HEK293 (cell line): ENCODE results near the gene LPGAT1.

ENCODE experiments used
- CTCF ChIA-PET: fragments of 350-600 bp; formaldehyde crosslinking; extraction: SDS; loops from one replicate; lab custom pipeline; 2021; ENCODE audit warnings: antibody characterized with exemption; lab: Yijun Ruan, JAX
- POLR2A ChIA-PET: fragments of 300-600 bp; formaldehyde crosslinking; extraction: SDS; loops from one replicate; lab custom pipeline; 2020; ENCODE audit warnings: antibody characterized with exemption, inconsistent platforms; lab: Yijun Ruan, JAX
- H3K27ac ChIP-seq: fragments of 200-500 bp; sonication (Bioruptor generic); 2 replicates; pipeline ENCODE4 v1.5.1; 2014; ENCODE audit warnings: low read depth, low read length, control low read depth, inconsistent platforms; ENCODE audit errors: extremely low read depth
- H3K36me3 ChIP-seq, 2 experiments: fragments of 200-500 bp in 1 of 2; sonication (Bioruptor generic) in 1 of 2; 1 replicate in 1 of 2; 2 replicates in 1 of 2; pipeline ENCODE4 v1.5.1; 2014 to 2017; ENCODE audit warnings: inconsistent platforms in 2 of 2, low read length in 2 of 2; ENCODE audit not compliant: control insufficient read depth in 2 of 2, insufficient read depth in 1 of 2
- H3K4me1 ChIP-seq: fragments of 200-500 bp; sonication (Bioruptor generic); 2 replicates; pipeline ENCODE4 v1.5.1; 2014; ENCODE audit warnings: mild to moderate bottlenecking, low read length, inconsistent platforms; ENCODE audit not compliant: control insufficient read depth, insufficient read depth
- H3K4me3 ChIP-seq: 2 replicates; pipeline ENCODE4 v1.5.1; 2011; ENCODE audit warnings: low read depth, mild to moderate bottlenecking, control low read depth, low read length, moderate library complexity
- H3K9me3 ChIP-seq: fragments of 200-500 bp; sonication (Bioruptor generic); 2 replicates; pipeline ENCODE4 v1.5.1; 2014; ENCODE audit warnings: low read depth, low read length, inconsistent platforms; ENCODE audit not compliant: control insufficient read depth, insufficient read depth
- FEZF1 ChIP-seq: fragments of 450-650 bp; formaldehyde crosslinking; IDR thresholded peaks from 2 replicates; pipeline ENCODE4 v1.5.1; 2016; ENCODE audit warnings: missing biosample characterization, missing genetic modification characterization
- GFI1B ChIP-seq: fragments of 450-650 bp; formaldehyde crosslinking; IDR thresholded peaks from 2 replicates; pipeline ENCODE4 v1.5.1; 2016; ENCODE audit warnings: missing biosample characterization, missing genetic modification characterization
- INSM2 ChIP-seq: fragments of 450-650 bp; formaldehyde crosslinking; IDR thresholded peaks from 2 replicates; pipeline ENCODE4 v1.5.1; 2016; ENCODE audit warnings: missing biosample characterization, missing genetic modification characterization
- MZF1 ChIP-seq: fragments of 450-650 bp; formaldehyde crosslinking; IDR thresholded peaks from 2 replicates; pipeline ENCODE4 v1.5.1; 2017; ENCODE audit warnings: missing biosample characterization, missing genetic modification characterization, borderline replicate concordance
- OSR2 ChIP-seq: fragments of 450-650 bp; formaldehyde crosslinking; IDR thresholded peaks from 2 replicates; pipeline ENCODE4 v1.5.1; 2016; ENCODE audit warnings: missing biosample characterization, missing genetic modification characterization
- YY1 ChIP-seq: fragments of 450-650 bp; formaldehyde crosslinking; IDR thresholded peaks from 2 replicates; pipeline ENCODE4 v1.5.1; 2018; ENCODE audit warnings: missing biosample characterization, missing genetic modification characterization
- ZBTB21 ChIP-seq: fragments of 450-650 bp; formaldehyde crosslinking; IDR thresholded peaks from 2 replicates; pipeline ENCODE4 v1.5.1; 2017; ENCODE audit warnings: missing biosample characterization, missing genetic modification characterization
- ZNF148 ChIP-seq: fragments of 450-650 bp; formaldehyde crosslinking; IDR thresholded peaks from 2 replicates; pipeline ENCODE4 v1.5.0; 2017; ENCODE audit warnings: missing biosample characterization, missing genetic modification characterization, borderline replicate concordance
- ZNF239 ChIP-seq: fragments of 450-650 bp; formaldehyde crosslinking; IDR thresholded peaks from 2 replicates; pipeline ENCODE4 v1.5.1; 2016; ENCODE audit warnings: missing biosample characterization, missing genetic modification characterization
- ZNF26 ChIP-seq: fragments of 450-650 bp; formaldehyde crosslinking; IDR thresholded peaks from 2 replicates; pipeline ENCODE4 v1.5.1; 2016; ENCODE audit warnings: missing biosample characterization, missing genetic modification characterization
- ZNF302 ChIP-seq: fragments of 450-650 bp; formaldehyde crosslinking; IDR thresholded peaks from 2 replicates; pipeline ENCODE4 v1.5.1; 2016; ENCODE audit warnings: missing biosample characterization, missing genetic modification characterization, low read depth
- ZNF324 ChIP-seq: fragments of 450-650 bp; formaldehyde crosslinking; IDR thresholded peaks from 2 replicates; pipeline ENCODE4 v1.5.1; 2016; ENCODE audit warnings: missing biosample characterization, missing genetic modification characterization
- ZNF335 ChIP-seq: fragments of 450-650 bp; formaldehyde crosslinking; conservative IDR thresholded peaks from 2 replicates; pipeline ENCODE4 v1.5.1; 2016; ENCODE audit warnings: missing biosample characterization, missing genetic modification characterization
- ZNF362 ChIP-seq: fragments of 450-650 bp; formaldehyde crosslinking; IDR thresholded peaks from 2 replicates; pipeline ENCODE4 v1.5.1; 2016; ENCODE audit warnings: missing biosample characterization, missing genetic modification characterization
- ZNF416 ChIP-seq: fragments of 450-650 bp; formaldehyde crosslinking; IDR thresholded peaks from 2 replicates; pipeline ENCODE4 v1.5.1; 2016; ENCODE audit warnings: missing biosample characterization, missing genetic modification characterization
- ZNF426 ChIP-seq: fragments of 450-650 bp; formaldehyde crosslinking; IDR thresholded peaks from 2 replicates; pipeline ENCODE4 v1.5.1; 2017; ENCODE audit warnings: missing biosample characterization, missing genetic modification characterization, mild to moderate bottlenecking, inconsistent platforms, moderate library complexity
- ZNF558 ChIP-seq: fragments of 450-650 bp; formaldehyde crosslinking; IDR thresholded peaks from 2 replicates; pipeline ENCODE4 v1.5.1; 2016; ENCODE audit warnings: missing biosample characterization, missing genetic modification characterization
- ZNF610 ChIP-seq: fragments of 450-650 bp; formaldehyde crosslinking; IDR thresholded peaks from 2 replicates; pipeline ENCODE4 v1.5.1; 2016; ENCODE audit warnings: missing biosample characterization, missing genetic modification characterization, borderline replicate concordance
- ZNF624 ChIP-seq: fragments of 450-650 bp; formaldehyde crosslinking; IDR thresholded peaks from 2 replicates; pipeline ENCODE4 v1.5.1; 2017; ENCODE audit warnings: missing biosample characterization, missing genetic modification characterization
- ZNF626 ChIP-seq: fragments of 450-650 bp; sonication (Bioruptor Pico); formaldehyde crosslinking; IDR thresholded peaks from 2 replicates; pipeline ENCODE4 v1.5.1; 2018; ENCODE audit warnings: missing biosample characterization, missing genetic modification characterization, inconsistent platforms
- ZNF658 ChIP-seq: fragments of 450-650 bp; formaldehyde crosslinking; IDR thresholded peaks from 2 replicates; pipeline ENCODE4; 2016; ENCODE audit warnings: missing biosample characterization, missing genetic modification characterization
- ZNF664 ChIP-seq: fragments of 450-650 bp; formaldehyde crosslinking; IDR thresholded peaks from 2 replicates; pipeline ENCODE4 v1.5.1; 2016; ENCODE audit warnings: missing biosample characterization, missing genetic modification characterization
- ZNF677 ChIP-seq: fragments of 450-650 bp; IDR thresholded peaks from 2 replicates; pipeline ENCODE4 v1.5.0; 2018; ENCODE audit warnings: missing biosample characterization, mild to moderate bottlenecking, missing genetic modification characterization, moderate library complexity
- ZNF791 ChIP-seq: fragments of 450-650 bp; formaldehyde crosslinking; IDR thresholded peaks from 2 replicates; pipeline ENCODE4 v1.5.1; 2016; ENCODE audit warnings: missing biosample characterization, missing genetic modification characterization
- ZSCAN16 ChIP-seq: fragments of 450-650 bp; formaldehyde crosslinking; IDR thresholded peaks from 2 replicates; pipeline ENCODE4 v1.5.1; 2016; ENCODE audit warnings: missing biosample characterization, missing genetic modification characterization
- ZSCAN18 ChIP-seq: fragments of 450-650 bp; formaldehyde crosslinking; IDR thresholded peaks from 2 replicates; pipeline ENCODE4 v1.5.1; 2016; ENCODE audit warnings: missing biosample characterization, missing genetic modification characterization

The LPGAT1 gene

GRCh38 chr1:211811126-211811525 is 19.4 kb downstream of the LPGAT1 start:
- H3K9me3 ChIP-seq = no peaks in the 10 kb centered on the region
- peaks cover 2 to 25% of the 10 kb centered on the region in 2 experiments; a peak in 2 of 3 replicates for H3K36me3 ChIP-seq
- H3K27ac ChIP-seq = no peak overlapping the region
- H3K4me1 ChIP-seq = no peaks in the 10 kb centered on the region
- POLR2A ChIA-PET = no interaction called here
- CTCF ChIA-PET = interaction anchor here (0.8 kb wide), 1 partner anchor 72 kb away, joined by 4 read pairs; no protein-coding TSS in a partner anchor
- no peak overlapping the region for H3K4me3 ChIP-seq
- TF ChIP-seq ZNF416 (no peak), ZNF426 (no peak), FEZF1 (no peak), ZNF362 (no peak), ZNF302 (tag by site-specific recombination) (no peak), ZNF335 (no peak), ZNF624 (tag by site-specific recombination) (no peak), ZNF664 (tag by site-specific recombination) (no peak), ZSCAN18 (tag by site-specific recombination) (no peak), ZNF239 (tag by site-specific recombination) (no peak), MZF1 (tag by site-specific recombination) (no peak), ZSCAN16 (tag by site-specific recombination) (no peak), OSR2 (no peak), ZNF26 (no peak), ZNF148 (tag by site-specific recombination) (no peak), ZBTB21 (tag by site-specific recombination) (no peak), GFI1B (tag by site-specific recombination) (no peak), YY1 (no peak), ZNF791 (no peak)

- H3K9me3 ChIP-seq = no peaks in the 10 kb centered on the region
- H3K27ac ChIP-seq = no peak overlapping the region
- TF ChIP-seq ZNF558 (tag by site-specific recombination) = no peak
- no peak for TF ChIP-seq ZNF677 (tag by site-specific recombination)
- no peak for TF ChIP-seq ZNF658 (tag by site-specific recombination)
- TF ChIP-seq ZNF610 (tag by site-specific recombination) = no peak
- no peak for TF ChIP-seq ZNF626 (tag by site-specific recombination)
- TF ChIP-seq INSM2 (tag by site-specific recombination) = no peak
- no peak for TF ChIP-seq ZNF324 (tag by site-specific recombination)
- no peak for TF ChIP-seq ZNF426
- TF ChIP-seq, all 188 proteins: peak for 0
- no peaks in the 10 kb centered on the region for H3K4me1 ChIP-seq
- peaks cover 12 to 31% of the 10 kb centered on the region in 2 experiments for H3K36me3 ChIP-seq
- POLR2A ChIA-PET = no interaction called here
- CTCF ChIA-PET = interaction anchor here (0.5 to 0.6 kb wide), 3 partner anchors 49 to 468 kb away, joined by 3 read pairs; no protein-coding TSS in a partner anchor
- H3K4me3 ChIP-seq = no peak overlapping the region
Observed at GRCh38 chr1:211808475-211808874, 22.1 kb downstream of the LPGAT1 start.
